Mesodermal cell (in vitro differentiated cells): ENCODE measurements around the gene PLBD2.

Source experiments
- H3K27ac ChIP-seq: 2 replicates; pipeline ENCODE4 v1.7.0; 2013; ENCODE audit warnings: mild to moderate bottlenecking, low read depth, low read length, moderate library complexity; ENCODE audit not compliant: severe bottlenecking
- H3K36me3 ChIP-seq: 2 replicates; pipeline ENCODE4 v1.7.1; 2013; ENCODE audit warnings: mild to moderate bottlenecking, low read length, moderate library complexity; ENCODE audit not compliant: control insufficient read depth, insufficient read depth
- H3K4me1 ChIP-seq: one replicate; pipeline ENCODE4 v1.7.1; 2013; ENCODE audit warnings: mild to moderate bottlenecking, low read length; ENCODE audit not compliant: insufficient read depth, control insufficient read depth, poor library complexity, severe bottlenecking
- H3K4me3 ChIP-seq: 2 replicates; pipeline ENCODE4 v1.7.0; 2013; ENCODE audit warnings: low read length, control low read depth, mild to moderate bottlenecking; ENCODE audit not compliant: insufficient read depth, poor library complexity, severe bottlenecking; ENCODE audit errors: extremely low read depth
- H3K9me3 ChIP-seq: 2 replicates; pipeline ENCODE4 v1.7.1; 2013; ENCODE audit warnings: mild to moderate bottlenecking, low read length, moderate library complexity; ENCODE audit not compliant: control insufficient read depth
- WGBS, 2 experiments: methylation state at CpG; one replicate each; pipeline ENCODE4 v1.1.5; 2013; ENCODE audit warnings: missing lambda C conversion rate in 2 of 2; ENCODE audit not compliant: insufficient coverage in 2 of 2; 5-methylcytosine and 5-hydroxymethylcytosine counted together

Gene PLBD2

DNA sequence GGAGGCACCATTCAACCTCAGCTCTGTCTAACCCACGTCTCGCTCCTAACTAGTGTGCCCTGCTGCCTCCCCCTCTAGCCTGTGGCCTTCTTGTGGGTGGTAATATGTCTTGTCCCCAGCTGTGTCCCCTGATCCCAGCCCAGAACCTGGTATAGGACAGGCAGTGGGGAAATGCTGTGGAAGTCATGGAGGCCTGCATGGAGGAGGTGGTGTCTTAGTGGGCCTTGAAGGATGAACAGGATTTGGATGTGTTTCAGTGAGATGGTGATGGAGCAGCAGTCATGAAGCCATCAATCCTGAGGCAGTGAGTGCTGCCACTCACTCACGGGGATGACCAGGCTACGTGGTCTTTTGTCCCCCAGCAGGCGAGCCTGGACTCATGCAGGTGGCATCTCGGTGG lies 13.4 kb downstream of the PLBD2 start:
- no peaks in the 10 kb centered on the region for H3K9me3 ChIP-seq
- H3K4me3 ChIP-seq = no peak overlapping the region
- H3K36me3 ChIP-seq = peaks cover 36% of the 10 kb centered on the region
- H3K27ac ChIP-seq = no peak overlapping the region
- WGBS, 2 experiments = 94 to 97% methylated on average over 4 of the region's 6 CpGs
- peaks cover under 1% of the 10 kb centered on the region for H3K4me1 ChIP-seq

GRCh38 chr12:113372371-113372770 lies 14.0 kb downstream of the PLBD2 start:
- Histone ChIP-seq H3K4me3 (no peak overlapping the region), H3K27ac (no peak overlapping the region), H3K9me3 (no peaks in the 10 kb centered on the region), H3K36me3 (peaks cover 40% of the 10 kb centered on the region), H3K4me1 (no peaks in the 10 kb centered on the region)
- 89 to 100% methylated on average over 1 to 7 of the region's 9 CpGs for WGBS, 2 experiments

DNA sequence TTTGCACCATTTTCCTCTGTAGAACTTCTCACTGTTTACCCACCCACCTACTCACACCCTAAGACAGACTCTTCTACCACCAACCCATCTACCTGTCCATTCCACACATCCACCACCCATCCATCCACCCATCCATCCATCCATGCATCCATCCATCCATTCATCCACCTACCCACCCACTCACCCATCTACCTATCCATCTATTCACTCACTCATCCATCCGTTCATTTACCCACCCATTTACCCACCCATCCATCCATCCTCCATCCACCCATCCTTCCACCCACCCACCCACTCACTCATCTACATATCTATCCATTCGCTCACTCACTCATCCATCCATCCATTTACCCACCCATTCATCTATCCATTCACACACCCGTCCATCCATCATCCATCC lies 15.1 kb downstream of the PLBD2 start:
- 96 to 100% methylated on average over 1 to 3 of the region's 3 CpGs for WGBS, 2 experiments
- Histone ChIP-seq H3K27ac (no peak overlapping the region), H3K9me3 (no peaks in the 10 kb centered on the region), H3K36me3 (peaks cover 40% of the 10 kb centered on the region), H3K4me3 (no peak overlapping the region), H3K4me1 (no peaks in the 10 kb centered on the region)

GRCh38 chr12:113373969-113374368 lies 15.6 kb downstream of the PLBD2 start:
- Histone ChIP-seq H3K9me3 (no peaks in the 10 kb centered on the region), H3K36me3 (peaks cover 40% of the 10 kb centered on the region), H3K27ac (no peak overlapping the region), H3K4me1 (no peaks in the 10 kb centered on the region), H3K4me3 (no peak overlapping the region)
- 95 to 97% methylated on average over 2 of the region's 3 CpGs for WGBS, 2 experiments

DNA sequence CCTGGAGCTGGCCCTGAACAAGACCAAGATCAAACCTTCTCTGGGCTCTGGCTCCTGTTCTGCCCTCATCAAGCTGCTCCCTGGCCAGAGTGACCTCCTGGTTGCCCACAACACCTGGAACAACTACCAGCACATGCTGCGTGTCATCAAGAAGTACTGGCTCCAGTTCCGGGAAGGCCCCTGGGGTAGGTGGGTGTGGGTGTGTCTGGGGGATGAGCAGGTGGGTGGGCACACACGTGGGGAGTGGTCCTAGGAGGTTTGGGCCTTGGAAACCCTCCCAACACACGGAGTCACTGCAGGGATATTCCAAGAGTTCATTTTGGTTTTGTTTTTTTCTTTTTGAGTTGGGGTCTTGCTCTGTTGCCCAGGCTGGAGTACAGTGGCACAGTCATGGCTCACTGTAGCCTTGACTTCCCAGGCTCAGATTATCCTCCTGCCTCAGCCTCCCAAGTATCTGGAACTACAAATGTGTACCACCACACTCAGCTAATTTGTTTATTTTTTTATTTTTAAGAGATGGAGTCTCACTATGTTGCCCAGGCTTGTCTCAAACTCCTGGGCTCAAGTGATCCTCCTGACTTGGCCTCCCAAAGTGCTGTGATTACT lies 16.5 kb downstream of the PLBD2 start:
- no peaks in the 10 kb centered on the region for H3K9me3 ChIP-seq
- peaks cover 37% of the 10 kb centered on the region for H3K36me3 ChIP-seq
- H3K4me1 ChIP-seq = no peaks in the 10 kb centered on the region
- H3K4me3 ChIP-seq = no peak overlapping the region
- H3K27ac ChIP-seq = no peak overlapping the region
- 87 to 100% methylated on average over 1 to 3 of the region's 4 CpGs for WGBS, 2 experiments

- no peak overlapping the region for H3K4me3 ChIP-seq
- WGBS, 2 experiments = 92 to 100% methylated on average over 1 to 2 of the region's 3 CpGs
- no peak overlapping the region for H3K27ac ChIP-seq
- peaks cover 5% of the 10 kb centered on the region for H3K4me1 ChIP-seq
- peaks cover 38% of the 10 kb centered on the region for H3K36me3 ChIP-seq
- H3K9me3 ChIP-seq = no peaks in the 10 kb centered on the region
These were observed 19.9 kb downstream of the PLBD2 start for GRCh38 chr12:113378291-113378690.

DNA sequence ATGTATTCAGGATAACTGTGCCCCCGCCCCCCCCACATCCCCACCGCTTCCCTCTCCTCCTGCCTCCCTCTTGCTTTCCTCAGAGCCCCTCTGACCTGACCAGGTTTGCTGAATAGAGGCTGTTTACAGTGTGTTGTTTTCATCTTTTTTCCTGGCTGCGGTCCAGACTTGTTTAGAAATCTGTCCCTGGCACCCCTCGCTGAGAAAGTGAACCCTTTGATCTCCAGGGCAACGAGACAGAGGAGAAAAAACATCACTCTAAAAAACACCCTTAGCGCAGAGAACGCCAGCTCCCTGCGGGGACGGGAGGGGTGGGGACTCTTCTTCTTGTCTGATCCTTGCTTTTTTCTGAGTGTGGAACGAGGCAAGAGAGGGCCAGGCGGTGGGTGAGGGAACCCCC lies 22.8 kb downstream of the PLBD2 start:
- 81 to 100% methylated on average over 1 to 7 of the region's 11 CpGs for WGBS, 2 experiments
- H3K36me3 ChIP-seq = peaks cover 39% of the 10 kb centered on the region
- no peaks in the 10 kb centered on the region for H3K9me3 ChIP-seq
- peaks cover 5% of the 10 kb centered on the region for H3K4me1 ChIP-seq
- no peak overlapping the region for H3K4me3 ChIP-seq
- H3K27ac ChIP-seq = no peak overlapping the region

- Histone ChIP-seq H3K36me3 (peaks cover 34% of the 10 kb centered on the region), H3K9me3 (no peaks in the 10 kb centered on the region), H3K4me3 (no peak overlapping the region), H3K27ac (no peak overlapping the region), H3K4me1 (peaks cover 5% of the 10 kb centered on the region)
- WGBS, 2 experiments = 97 to 100% methylated on average over 2 to 3 of the region's 4 CpGs
These were observed 23.8 kb downstream of the PLBD2 start for GRCh38 chr12:113382206-113382605.

- WGBS, 2 experiments = 94 to 100% methylated on average over 2 to 13 of the region's 14 CpGs
- peaks cover 29% of the 10 kb centered on the region for H3K36me3 ChIP-seq
- no peak overlapping the region for H3K4me3 ChIP-seq
- no peaks in the 10 kb centered on the region for H3K9me3 ChIP-seq
- no peak overlapping the region for H3K27ac ChIP-seq
- H3K4me1 ChIP-seq = peaks cover 5% of the 10 kb centered on the region
These were observed 26.4 kb downstream of the PLBD2 start for GRCh38 chr12:113384778-113385177.

- Histone ChIP-seq H3K4me1 (peaks cover 5% of the 10 kb centered on the region), H3K4me3 (no peak overlapping the region), H3K9me3 (no peaks in the 10 kb centered on the region), H3K27ac (no peak overlapping the region), H3K36me3 (peaks cover 26% of the 10 kb centered on the region)
- WGBS, 2 experiments = 88 to 90% methylated on average over 5 to 6 of the region's 6 CpGs
These were observed 27.0 kb downstream of the PLBD2 start for GRCh38 chr12:113385282-113385882.

DNA sequence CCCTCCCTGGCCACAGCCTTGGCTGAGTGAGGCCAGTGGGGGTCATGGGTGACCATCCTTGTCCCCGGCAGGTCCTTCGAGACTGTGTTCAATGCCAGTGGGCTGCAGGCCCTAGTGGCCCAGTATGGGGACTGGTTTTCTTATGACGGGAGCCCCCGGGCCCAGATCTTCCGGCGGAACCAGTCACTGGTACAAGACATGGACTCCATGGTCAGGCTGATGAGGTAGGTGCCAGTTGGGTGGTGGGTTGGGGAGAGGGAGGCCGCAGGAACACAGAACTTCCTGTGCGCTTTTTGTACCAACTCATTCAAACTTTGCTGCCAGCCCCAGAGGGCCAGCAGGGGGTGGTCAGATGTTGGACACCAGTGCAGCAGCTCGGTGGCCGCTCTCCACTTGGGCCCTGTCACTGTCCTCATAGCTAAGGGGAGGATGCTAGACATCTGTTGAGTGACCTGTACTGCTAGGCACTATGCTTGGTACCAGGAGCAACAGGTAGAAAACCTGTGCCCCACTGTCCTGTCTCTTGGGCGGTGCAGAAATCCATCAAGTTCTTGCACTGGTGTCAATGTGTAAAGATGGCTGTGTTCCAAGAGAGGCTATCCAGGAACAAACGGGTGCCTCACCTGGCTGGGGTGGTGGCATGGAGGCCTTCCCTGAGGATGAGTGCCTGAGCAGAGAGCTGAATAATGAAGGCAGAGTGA lies 28.6 kb downstream of the PLBD2 start:
- Histone ChIP-seq H3K36me3 (peaks cover 23% of the 10 kb centered on the region), H3K4me3 (no peak overlapping the region), H3K4me1 (no peaks in the 10 kb centered on the region), H3K9me3 (no peaks in the 10 kb centered on the region), H3K27ac (no peak overlapping the region)
- WGBS, 2 experiments = 97 to 98% methylated on average over 10 to 11 of the region's 12 CpGs
